Caco-2 (cell line): ENCODE measurements around the gene DTX3. TPM values are rescaled to one million over a fixed set of nuclear protein-coding genes. Genes with fewer than 3 reads are reported as not detected.
"Not testable (repeated sequence)": the region's sequence is repeated elsewhere in the genome, so short reads cannot be mapped to it uniquely, and the experiment has no call there.

Experiments
- BruUV-seq: library from RNA; stranded (reverse); fragments of 400-500 nt; replicated peaks from 2 replicates; lab custom pipeline; 2021; lab: Mats Ljungman, UMichigan
- CTCF ChIA-PET: fragments of 300-600 bp; sonication (Branson Sonifier 250); formaldehyde crosslinking; loops from one replicate; lab custom pipeline; 2022; ENCODE audit warnings: antibody characterized with exemption; lab: Charles Lee
- POLR2A ChIA-PET: fragments of 300-600 bp; sonication (Branson Sonifier 250); formaldehyde crosslinking; loops from one replicate; lab custom pipeline; 2022; ENCODE audit warnings: antibody characterized with exemption; lab: Charles Lee
- DNase-seq, 2 experiments: peaks; one replicate each; pipeline versions ENCODE4 v3.0.0 to v3.0.0-alpha.2; 2020 to 2022
- H3K27me3 ChIP-seq: replicated peaks from 2 replicates; pipeline ENCODE4 v1.6.0; 2011; ENCODE audit warnings: low read length; ENCODE audit not compliant: control insufficient read depth, insufficient read depth
- H3K36me3 ChIP-seq: 2 replicates; pipeline ENCODE4 v1.5.1; 2011; ENCODE audit warnings: low read length; ENCODE audit not compliant: control insufficient read depth, insufficient read depth
- H3K4me1 ChIP-seq: fragments of 250-450 bp; sonication (Bioruptor Pico); 2 replicates; pipeline ENCODE4 v1.5.1; 2020; ENCODE audit warnings: mild to moderate bottlenecking
- H3K4me3 ChIP-seq: 2 replicates; pipeline ENCODE4 v1.5.1; 2011; ENCODE audit warnings: low read depth, mild to moderate bottlenecking, control low read depth, low read length
- H3K9me3 ChIP-seq: fragments of 250-450 bp; sonication (Bioruptor Pico); 2 replicates; pipeline ENCODE4 v1.5.1; 2020; ENCODE audit warnings: mild to moderate bottlenecking, moderate library complexity
- H3K27ac Mint-ChIP-seq: one replicate; pipeline ENCODE4 v1.8.0; 2022; ENCODE audit warnings: mixed read lengths; ENCODE audit not compliant: unreplicated experiment
- H3K27me3 Mint-ChIP-seq: one replicate; pipeline ENCODE4 v1.8.0; 2022; ENCODE audit warnings: mixed read lengths; ENCODE audit not compliant: insufficient read depth, unreplicated experiment
- H3K36me3 Mint-ChIP-seq: one replicate; pipeline ENCODE4 v1.8.0; 2022; ENCODE audit warnings: mild to moderate bottlenecking, mixed read lengths; ENCODE audit not compliant: insufficient read depth, unreplicated experiment
- H3K4me1 Mint-ChIP-seq: one replicate; pipeline ENCODE4 v1.8.0; 2022; ENCODE audit warnings: low read depth, mixed read lengths; ENCODE audit not compliant: unreplicated experiment
- H3K4me3 Mint-ChIP-seq: one replicate; pipeline ENCODE4 v1.8.0; 2022; ENCODE audit warnings: mild to moderate bottlenecking, moderate library complexity, mixed read lengths; ENCODE audit not compliant: unreplicated experiment
- H3K9me3 Mint-ChIP-seq: one replicate; pipeline ENCODE4 v1.8.0; 2022; ENCODE audit warnings: mixed read lengths; ENCODE audit not compliant: unreplicated experiment
- intact Hi-C: fragments of 100-400 bp; cut with micrococcal nuclease; formaldehyde crosslinking; loops from one replicate; pipeline ENCODE4 v1.10.0; 2022; ENCODE audit not compliant: unreplicated experiment
- total RNA-seq: library from RNA; stranded (reverse); gene quantifications from 2 replicates; pipeline ENCODE4 v1.2.3, GENCODE V29; 2022
- TF ChIP-seq, protein P1 (sequence below), 2 experiments: fragments of 200-600 bp in 1 of 2; IDR thresholded peaks; 1 replicate in 1 of 2; 2 replicates in 1 of 2; pipeline versions ENCODE4 v1.5.1 to v1.8.0; 2011 to 2022; ENCODE audit warnings: antibody characterized with exemption in 1 of 2, control low read depth in 1 of 2, inconsistent platforms in 1 of 2, low read depth in 1 of 2, low read length in 1 of 2, mild to moderate bottlenecking in 1 of 2, moderate library complexity in 1 of 2; ENCODE audit not compliant: insufficient read depth in 1 of 2, severe bottlenecking in 1 of 2, unreplicated experiment in 1 of 2

Gene DTX3
- total RNA-seq, 1 experiment from 2014 or later = 20.4 TPM

DNA sequence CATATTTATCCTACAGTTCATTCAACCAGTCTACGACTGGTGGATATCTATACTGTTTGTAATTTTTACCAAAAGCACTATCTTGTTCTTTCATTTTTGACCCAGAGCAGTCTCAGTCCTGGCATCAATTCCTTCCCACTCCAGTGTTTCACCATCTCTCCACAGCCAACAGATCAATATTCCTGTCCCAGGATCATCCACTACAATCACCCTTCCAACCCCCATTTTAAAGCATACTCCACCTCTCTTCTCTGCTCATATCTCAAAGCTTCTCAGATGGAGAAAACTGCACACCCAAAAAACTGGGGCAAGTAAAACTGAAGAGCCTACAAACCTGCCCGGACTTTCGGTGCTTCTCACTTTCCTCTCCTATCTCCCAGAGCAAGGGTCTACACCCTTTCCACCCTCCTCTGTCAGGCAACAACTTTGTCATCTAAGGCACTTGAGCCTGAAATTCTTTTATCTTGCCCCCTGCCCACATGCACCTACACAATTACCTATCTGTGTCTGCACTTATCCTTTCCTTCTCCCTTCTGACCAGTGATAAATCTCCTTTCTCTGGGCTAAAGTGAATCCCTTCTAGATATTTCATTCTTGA, 17.7 kb upstream of the DTX3 start:
- Mint-ChIP-seq H3K4me1 (peaks cover 16% of the 10 kb centered on the region), H3K27ac (no peak overlapping the region), H3K36me3 (peaks cover 13% of the 10 kb centered on the region), H3K27me3 (peaks cover 4% of the 10 kb centered on the region), H3K9me3 (no peaks in the 10 kb centered on the region), H3K4me3 (no peak overlapping the region)
- no peaks in the 10 kb centered on the region for H3K9me3 ChIP-seq
- H3K4me1 ChIP-seq = peaks cover 4% of the 10 kb centered on the region; the same call in 1 of the 2 replicates
- no peak overlapping the region for H3K4me3 ChIP-seq
- TF ChIP-seq, protein P1, sequence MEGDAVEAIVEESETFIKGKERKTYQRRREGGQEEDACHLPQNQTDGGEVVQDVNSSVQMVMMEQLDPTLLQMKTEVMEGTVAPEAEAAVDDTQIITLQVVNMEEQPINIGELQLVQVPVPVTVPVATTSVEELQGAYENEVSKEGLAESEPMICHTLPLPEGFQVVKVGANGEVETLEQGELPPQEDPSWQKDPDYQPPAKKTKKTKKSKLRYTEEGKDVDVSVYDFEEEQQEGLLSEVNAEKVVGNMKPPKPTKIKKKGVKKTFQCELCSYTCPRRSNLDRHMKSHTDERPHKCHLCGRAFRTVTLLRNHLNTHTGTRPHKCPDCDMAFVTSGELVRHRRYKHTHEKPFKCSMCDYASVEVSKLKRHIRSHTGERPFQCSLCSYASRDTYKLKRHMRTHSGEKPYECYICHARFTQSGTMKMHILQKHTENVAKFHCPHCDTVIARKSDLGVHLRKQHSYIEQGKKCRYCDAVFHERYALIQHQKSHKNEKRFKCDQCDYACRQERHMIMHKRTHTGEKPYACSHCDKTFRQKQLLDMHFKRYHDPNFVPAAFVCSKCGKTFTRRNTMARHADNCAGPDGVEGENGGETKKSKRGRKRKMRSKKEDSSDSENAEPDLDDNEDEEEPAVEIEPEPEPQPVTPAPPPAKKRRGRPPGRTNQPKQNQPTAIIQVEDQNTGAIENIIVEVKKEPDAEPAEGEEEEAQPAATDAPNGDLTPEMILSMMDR (IDR thresholded peaks at IDR 0.05; ENCODE audit: insufficient read depth in 1 of 2, low read depth in 1 of 2, low read length in 1 of 2, severe bottlenecking in 1 of 2, unreplicated experiment in 1 of 2) = no peak
- no peaks in the 10 kb centered on the region for H3K36me3 ChIP-seq
- BruUV-seq = no TSS peak
- DNase-seq = no peak
- intact Hi-C loops = no loop called here
- no peaks in the 10 kb centered on the region for H3K27me3 ChIP-seq
- ChIA-PET CTCF (no interaction called here), POLR2A (no interaction called here)

DNA sequence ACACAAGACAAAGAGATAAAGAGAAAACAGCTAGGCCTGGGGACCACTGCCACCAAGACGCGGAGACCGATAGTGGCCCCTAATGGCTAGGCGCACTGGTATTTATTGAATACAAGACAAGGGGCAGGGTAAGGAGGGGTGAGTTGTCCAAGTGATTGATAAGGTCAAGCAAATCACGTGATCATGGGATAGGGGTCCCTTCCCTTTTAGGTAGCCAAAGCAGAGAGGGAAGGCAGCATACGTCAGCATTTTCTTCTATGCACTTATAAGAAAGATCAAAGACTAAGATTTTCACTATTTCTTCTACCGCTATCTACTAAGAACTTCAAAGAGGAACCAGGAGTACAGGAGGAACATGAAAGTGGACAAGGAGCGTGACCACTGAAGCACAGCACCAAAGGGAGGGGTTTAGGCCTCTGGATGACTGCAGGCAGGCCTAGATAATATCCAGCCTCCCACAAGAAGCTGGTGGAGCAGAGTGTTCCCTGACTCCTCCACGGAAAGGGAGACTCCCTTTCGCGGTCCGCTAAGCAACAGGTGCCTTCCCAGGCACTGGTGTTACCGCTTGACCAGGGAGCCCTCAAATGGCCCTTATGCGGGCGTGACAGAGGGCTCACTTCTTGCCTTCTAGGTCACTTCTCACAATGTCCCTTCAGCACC, 15.5 kb upstream of the DTX3 start:
- H3K4me3 ChIP-seq, H3K9me3 Mint-ChIP-seq, H3K27me3 Mint-ChIP-seq, BruUV-seq, POLR2A ChIA-PET, intact Hi-C loops, DNase-seq, H3K9me3 ChIP-seq, H3K36me3 ChIP-seq, H3K27ac Mint-ChIP-seq, H3K27me3 ChIP-seq, H3K4me3 Mint-ChIP-seq: not testable (repeated sequence)
- CTCF ChIA-PET = interaction anchor here (0.6 kb wide), 1 partner anchor 221 kb away, joined by 3 read pairs; no protein-coding TSS in a partner anchor
- H3K4me1 ChIP-seq = peaks cover 12% of the 10 kb centered on the region; the same call in 1 of the 2 replicates
- H3K36me3 Mint-ChIP-seq = peaks cover 14% of the 10 kb centered on the region
- H3K4me1 Mint-ChIP-seq = peaks cover 19% of the 10 kb centered on the region

DNA sequence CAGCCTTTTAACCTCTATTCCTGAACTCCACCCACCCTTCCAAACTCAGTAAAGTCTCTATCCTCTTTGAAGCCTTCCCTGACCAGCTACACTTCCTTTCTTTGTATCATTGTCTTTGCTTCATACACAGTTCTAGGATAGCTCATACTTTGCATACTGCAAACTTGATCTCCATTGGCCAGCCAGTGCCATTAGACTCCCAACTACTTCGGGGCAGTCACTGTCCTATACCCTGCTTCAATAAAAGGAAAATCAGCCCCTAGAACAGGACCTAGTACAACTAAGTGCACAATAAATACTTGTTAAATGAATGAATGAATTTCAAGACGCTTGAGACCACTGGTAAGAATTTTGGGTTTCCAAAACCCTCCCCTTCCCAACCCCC, 14.2 kb upstream of the DTX3 start:
- peaks cover 18% of the 10 kb centered on the region for H3K36me3 Mint-ChIP-seq
- ChIA-PET POLR2A (no interaction called here), CTCF (no interaction called here)

More for the DNA sequence above, 14.2 kb upstream of the DTX3 start:
- no peak for DNase-seq
- H3K4me3 ChIP-seq = peak overlapping the region; percentile 80
- Mint-ChIP-seq H3K4me1 (peaks cover 19% of the 10 kb centered on the region), H3K9me3 (no peaks in the 10 kb centered on the region), H3K27me3 (no peaks in the 10 kb centered on the region), H3K4me3 (peak overlapping the region; percentile 90), H3K27ac (peak overlapping the region; percentile 88)
- peaks cover 13% of the 10 kb centered on the region; the same call in 1 of the 2 replicates for H3K4me1 ChIP-seq
- TF ChIP-seq, protein P1 (IDR thresholded peaks at IDR 0.05; ENCODE audit: insufficient read depth in 1 of 2, low read depth in 1 of 2, low read length in 1 of 2, severe bottlenecking in 1 of 2, unreplicated experiment in 1 of 2) = no peak
- no peaks in the 10 kb centered on the region for H3K36me3 ChIP-seq
- no peaks in the 10 kb centered on the region for H3K9me3 ChIP-seq
- BruUV-seq = TSS peak; percentile 35
- intact Hi-C loops = no loop called here
- no peaks in the 10 kb centered on the region for H3K27me3 ChIP-seq
